HL-60 (cell line): ENCODE results near the gene OR14J1.

ENCODE experiments used
- GABPA ChIP-seq: IDR thresholded peaks from 2 replicates; pipeline ENCODE4 v1.6.1; 2012; ENCODE audit warnings: low read depth
- POLR2AphosphoS5 ChIP-seq: IDR thresholded peaks from 2 replicates; pipeline ENCODE4 v1.6.1; 2012; ENCODE audit warnings: low read depth
- SPI1 ChIP-seq: IDR thresholded peaks from 2 replicates; pipeline ENCODE4 v1.6.1; 2012; ENCODE audit warnings: low read depth, mild to moderate bottlenecking, borderline replicate concordance
- TF ChIP-seq, protein P1 (sequence below): IDR thresholded peaks from one replicate; pipeline ENCODE4 v1.5.1; 2011; ENCODE audit warnings: low read length, control low read depth, inconsistent platforms; ENCODE audit not compliant: insufficient read depth
- TF ChIP-seq, protein P2 (sequence below): IDR thresholded peaks from 2 replicates; pipeline ENCODE4 v1.6.1; 2012; ENCODE audit warnings: low read depth; ENCODE audit not compliant: insufficient replicate concordance

DNA sequence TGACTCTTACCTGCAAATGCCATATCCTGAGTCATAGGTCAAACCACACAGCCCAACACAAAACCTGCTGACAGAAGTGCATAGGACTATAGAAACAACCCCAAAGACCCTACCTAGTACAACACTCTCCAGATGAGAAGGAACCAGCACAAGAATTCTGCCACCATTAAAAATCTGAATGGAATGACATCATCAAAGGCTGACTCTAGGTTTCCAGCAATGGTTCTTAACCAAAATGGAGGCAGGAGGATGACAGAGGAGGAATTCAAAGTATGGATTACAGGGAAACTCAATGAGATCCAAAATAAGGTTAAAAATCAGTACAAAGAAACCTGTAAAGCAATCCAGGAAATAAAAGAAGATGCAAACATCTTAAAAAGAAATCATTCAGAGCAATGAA is 31.2 kb downstream of the OR14J1 start:
- TF ChIP-seq, protein P1, sequence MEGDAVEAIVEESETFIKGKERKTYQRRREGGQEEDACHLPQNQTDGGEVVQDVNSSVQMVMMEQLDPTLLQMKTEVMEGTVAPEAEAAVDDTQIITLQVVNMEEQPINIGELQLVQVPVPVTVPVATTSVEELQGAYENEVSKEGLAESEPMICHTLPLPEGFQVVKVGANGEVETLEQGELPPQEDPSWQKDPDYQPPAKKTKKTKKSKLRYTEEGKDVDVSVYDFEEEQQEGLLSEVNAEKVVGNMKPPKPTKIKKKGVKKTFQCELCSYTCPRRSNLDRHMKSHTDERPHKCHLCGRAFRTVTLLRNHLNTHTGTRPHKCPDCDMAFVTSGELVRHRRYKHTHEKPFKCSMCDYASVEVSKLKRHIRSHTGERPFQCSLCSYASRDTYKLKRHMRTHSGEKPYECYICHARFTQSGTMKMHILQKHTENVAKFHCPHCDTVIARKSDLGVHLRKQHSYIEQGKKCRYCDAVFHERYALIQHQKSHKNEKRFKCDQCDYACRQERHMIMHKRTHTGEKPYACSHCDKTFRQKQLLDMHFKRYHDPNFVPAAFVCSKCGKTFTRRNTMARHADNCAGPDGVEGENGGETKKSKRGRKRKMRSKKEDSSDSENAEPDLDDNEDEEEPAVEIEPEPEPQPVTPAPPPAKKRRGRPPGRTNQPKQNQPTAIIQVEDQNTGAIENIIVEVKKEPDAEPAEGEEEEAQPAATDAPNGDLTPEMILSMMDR = no peak
- TF ChIP-seq GABPA (no peak), POLR2AphosphoS5 (no peak), SPI1 (no peak)
- TF ChIP-seq, protein P2, sequence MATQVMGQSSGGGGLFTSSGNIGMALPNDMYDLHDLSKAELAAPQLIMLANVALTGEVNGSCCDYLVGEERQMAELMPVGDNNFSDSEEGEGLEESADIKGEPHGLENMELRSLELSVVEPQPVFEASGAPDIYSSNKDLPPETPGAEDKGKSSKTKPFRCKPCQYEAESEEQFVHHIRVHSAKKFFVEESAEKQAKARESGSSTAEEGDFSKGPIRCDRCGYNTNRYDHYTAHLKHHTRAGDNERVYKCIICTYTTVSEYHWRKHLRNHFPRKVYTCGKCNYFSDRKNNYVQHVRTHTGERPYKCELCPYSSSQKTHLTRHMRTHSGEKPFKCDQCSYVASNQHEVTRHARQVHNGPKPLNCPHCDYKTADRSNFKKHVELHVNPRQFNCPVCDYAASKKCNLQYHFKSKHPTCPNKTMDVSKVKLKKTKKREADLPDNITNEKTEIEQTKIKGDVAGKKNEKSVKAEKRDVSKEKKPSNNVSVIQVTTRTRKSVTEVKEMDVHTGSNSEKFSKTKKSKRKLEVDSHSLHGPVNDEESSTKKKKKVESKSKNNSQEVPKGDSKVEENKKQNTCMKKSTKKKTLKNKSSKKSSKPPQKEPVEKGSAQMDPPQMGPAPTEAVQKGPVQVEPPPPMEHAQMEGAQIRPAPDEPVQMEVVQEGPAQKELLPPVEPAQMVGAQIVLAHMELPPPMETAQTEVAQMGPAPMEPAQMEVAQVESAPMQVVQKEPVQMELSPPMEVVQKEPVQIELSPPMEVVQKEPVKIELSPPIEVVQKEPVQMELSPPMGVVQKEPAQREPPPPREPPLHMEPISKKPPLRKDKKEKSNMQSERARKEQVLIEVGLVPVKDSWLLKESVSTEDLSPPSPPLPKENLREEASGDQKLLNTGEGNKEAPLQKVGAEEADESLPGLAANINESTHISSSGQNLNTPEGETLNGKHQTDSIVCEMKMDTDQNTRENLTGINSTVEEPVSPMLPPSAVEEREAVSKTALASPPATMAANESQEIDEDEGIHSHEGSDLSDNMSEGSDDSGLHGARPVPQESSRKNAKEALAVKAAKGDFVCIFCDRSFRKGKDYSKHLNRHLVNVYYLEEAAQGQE = no peak
